Stimulated activated CD8-positive, alpha-beta memory T cell treated with anti-CD3 and anti-CD28 coated beads, Interleukin-12 subunit alpha, Interleukin-12 subunit beta, amount 100 ng/mL, for 24 hours (primary cell): ENCODE data around the gene FHIT.
"Not testable (repeated sequence)": the region's sequence is repeated elsewhere in the genome, so short reads cannot be mapped to it uniquely, and the experiment has no call there.

Experiments used
- DNase-seq: peaks from one replicate; pipeline ENCODE4 v3.0.0-alpha.2; 2020; ENCODE audit errors: extremely low read depth

Gene FHIT

DNA sequence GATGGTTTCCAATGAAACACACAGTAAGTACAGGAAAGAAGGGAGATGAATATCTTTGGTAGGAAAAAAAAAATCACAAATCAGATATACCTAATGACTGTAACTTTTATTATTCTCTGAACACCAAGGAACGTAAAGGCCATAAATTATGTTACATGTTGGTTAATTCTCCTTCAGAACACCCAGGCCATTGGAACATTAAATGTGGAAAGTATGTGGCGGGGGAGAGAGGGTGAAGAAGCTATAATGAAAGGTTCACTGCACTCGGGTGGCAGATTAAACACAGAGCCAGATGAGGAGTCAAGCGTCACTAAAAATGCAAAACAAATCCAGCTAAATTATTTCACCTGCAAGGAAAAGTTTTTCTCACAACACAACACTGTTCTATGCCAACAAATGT lies 193.8 kb downstream of the FHIT start:
- DNase-seq = no peak

DNA sequence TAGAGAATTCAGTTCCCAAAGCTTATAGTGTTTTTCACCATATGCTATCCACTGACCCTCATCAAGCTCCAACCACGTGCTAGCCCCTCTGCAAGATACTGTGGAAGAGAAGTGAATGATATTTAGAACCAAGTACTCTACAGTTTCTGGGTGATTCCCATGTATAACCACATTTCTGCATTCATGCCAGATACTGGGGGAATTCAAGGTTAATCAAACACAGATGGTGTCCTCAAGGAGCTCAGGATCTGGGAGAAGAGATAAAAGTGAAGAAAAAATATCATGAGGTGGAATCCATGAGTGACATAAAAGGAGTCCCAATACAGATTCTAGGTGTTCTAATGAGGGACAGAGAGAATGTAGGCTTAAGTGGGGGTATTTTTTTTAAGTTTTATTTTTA lies 195.8 kb downstream of the FHIT start:
- no peak for DNase-seq

DNA sequence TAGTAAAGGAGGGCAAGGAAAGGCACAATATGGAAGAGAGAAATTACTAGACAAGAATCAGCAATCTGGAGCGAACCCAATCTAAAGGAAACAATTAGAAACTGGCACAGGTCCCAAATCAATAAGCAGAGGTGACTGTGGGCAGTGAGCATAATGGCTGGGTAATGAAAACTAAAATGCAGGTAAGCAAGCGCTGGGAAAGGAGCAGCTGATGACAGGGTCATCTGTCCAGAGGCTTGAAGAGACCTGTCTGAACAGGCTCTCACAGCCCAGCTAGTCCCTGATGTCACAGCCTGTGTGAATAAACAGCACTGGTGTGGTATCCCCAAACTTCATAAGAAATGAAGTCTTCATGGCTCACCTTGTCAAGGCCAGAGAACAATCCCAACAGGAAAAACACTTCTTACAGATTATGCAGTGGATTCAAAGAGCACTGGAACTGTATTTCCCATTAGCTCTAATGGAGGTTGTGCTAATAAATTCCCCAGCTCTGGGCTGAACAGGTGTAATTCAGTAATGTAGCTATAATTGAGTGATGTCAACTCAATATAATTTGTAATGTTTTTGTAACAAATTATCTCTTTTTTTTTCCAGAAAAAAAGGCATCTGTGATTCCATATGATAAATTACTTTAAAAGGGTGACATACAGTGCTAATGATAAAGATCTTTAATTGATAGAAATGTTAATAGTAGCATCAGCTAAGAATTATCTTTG lies 197.3 kb downstream of the FHIT start:
- no peak for DNase-seq

DNA sequence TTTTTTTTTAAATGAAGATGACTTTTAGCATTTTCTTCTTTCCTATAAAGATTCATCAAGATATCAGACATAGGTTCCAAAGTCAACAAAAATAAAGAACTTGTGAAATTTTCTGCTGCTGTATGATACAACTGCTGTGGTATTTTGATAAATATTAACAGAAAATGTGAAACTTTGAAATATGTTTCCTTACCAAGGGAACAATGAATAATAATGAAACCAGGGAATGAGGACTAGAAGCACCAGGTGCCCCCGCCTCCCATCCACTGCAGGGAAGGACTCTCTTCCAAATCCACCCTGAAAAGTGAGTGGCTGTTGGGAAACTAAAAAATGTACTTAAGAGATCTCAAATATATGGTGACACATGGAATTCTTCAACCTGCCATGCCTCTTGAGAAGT lies 198.4 kb downstream of the FHIT start:
- no peak for DNase-seq

DNA sequence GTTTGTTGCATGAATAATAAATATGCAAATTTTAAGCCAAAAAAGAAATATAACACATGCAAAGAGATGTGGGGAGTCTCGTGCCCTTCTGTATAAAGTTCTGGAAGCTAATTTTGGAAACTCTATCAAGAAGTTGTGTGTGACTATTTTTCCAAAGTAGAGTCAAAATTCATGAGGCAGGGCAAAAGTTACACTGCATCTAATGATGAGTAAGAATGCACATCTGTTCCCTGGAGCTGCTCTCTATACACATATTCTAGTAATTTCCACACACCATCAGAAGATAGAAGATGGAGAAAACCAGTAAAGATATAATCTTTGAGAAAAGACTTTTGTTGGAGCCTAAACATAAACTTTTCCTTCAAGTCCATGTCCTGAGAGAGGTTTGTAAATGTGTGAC lies 199.6 kb downstream of the FHIT start:
- DNase-seq = no peak

DNA sequence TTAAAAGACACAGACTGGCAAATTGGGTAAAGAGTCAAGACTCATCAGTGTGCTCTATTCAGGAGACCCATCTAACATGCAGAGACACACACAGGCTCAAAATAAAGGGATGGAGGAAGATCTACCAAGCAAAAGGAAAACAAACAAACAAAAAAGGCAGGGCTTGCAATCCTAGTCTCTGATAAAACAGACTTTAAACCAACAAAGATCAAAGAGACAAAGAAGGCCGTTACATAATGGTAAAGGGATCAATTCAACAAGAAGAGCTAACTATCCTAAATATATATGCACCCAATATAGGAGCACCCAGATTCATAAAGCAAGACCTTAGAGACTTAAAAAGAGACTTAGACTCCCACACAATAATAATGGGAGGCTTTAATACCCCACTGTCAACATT lies 206.1 kb downstream of the FHIT start:
- DNase-seq = not testable (repeated sequence)

DNA sequence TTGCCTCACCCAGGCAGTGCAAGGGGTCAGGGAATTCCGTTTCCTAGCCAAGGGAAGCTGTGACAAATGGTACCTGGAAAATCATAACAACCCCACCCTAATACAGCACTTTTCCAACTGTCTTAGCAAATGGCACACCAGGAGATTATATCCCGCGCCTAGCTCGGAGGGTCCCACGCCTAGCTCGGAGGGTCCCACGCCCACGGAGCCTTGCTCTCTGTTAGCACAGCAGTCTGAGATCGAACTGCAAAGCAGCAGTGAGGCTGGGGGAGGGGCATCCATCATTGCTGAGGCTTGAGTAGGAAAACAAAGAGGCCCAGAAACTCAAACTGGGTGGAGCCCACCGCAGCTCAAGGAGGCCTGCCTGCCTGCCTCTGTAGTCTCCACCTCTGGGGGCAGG lies 208.1 kb downstream of the FHIT start:
- DNase-seq = no peak

DNA sequence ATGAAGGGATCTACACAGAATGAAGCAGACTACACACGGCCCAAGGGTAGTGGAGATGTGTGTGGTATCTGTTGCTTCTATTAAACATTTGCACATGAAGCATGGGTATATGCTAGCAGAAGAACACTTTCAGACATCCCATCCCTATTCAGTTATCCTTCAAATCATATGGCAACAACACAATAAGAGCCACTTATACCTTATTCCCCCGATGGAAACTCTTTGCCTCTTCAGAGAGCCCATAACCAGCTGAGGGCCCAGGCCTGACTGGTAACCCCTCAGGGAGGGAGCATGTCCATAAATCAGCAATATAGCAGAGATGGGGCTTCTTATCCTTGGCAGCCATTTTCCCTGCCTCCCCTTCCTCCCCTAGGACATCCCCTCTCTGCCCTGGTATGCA lies 210.6 kb downstream of the FHIT start:
- DNase-seq = no peak

DNA sequence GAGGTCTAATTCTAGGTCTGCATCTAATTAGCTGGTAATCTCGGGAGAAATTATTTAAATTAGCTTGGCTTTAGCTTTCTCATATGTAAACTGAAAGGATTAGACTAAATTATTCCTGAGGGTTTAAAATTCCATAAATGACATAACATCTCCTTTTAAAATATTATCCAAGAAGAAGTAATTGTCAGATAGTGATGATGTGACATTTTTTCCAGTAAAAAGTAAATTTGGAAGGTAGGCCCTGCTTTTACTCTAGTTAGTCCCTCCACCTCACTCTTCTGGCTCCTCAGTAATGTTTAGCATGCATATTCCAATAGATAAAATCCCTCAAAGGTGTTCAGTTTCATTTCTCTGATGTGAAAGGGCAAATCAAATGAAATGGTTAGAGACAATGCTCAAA lies 215.7 kb downstream of the FHIT start:
- DNase-seq = no peak

DNA sequence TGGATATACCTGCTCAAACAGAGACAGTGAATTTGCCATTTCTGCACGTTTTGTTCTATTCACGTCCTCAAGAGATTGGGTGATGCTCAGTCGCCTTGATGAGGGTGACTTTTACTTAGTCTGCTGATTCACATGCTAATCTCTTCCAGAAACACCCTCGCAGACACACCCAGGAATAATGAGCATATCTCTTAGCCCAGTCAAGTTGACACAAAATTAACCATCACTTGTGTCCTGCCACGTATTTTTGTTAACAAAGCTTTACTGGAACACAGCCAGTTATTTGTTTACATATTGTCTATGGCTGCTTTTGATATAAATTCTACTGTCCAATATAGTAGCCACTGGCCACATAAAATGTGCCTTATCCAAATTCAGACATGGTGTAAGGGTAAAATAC lies 218.3 kb downstream of the FHIT start:
- no peak for DNase-seq

DNA sequence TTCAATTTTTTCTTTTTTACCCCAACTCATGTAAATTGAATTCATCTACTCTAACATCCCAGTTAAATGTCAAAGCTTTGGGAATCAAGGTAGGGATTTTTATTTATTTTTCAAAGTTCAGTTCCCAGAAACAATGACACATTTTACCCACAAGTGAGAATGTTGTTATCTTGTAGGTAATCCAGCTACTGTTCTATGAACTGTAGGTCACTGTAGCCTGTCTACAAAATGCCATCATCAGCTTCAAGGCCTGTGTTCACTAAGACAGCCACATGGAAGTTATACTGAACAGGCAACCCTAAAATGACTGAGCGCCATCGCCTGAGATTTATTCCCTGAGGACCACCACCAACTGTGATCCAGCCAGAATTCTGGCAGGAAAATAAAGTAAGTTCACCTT lies 219.7 kb downstream of the FHIT start:
- no peak for DNase-seq

DNA sequence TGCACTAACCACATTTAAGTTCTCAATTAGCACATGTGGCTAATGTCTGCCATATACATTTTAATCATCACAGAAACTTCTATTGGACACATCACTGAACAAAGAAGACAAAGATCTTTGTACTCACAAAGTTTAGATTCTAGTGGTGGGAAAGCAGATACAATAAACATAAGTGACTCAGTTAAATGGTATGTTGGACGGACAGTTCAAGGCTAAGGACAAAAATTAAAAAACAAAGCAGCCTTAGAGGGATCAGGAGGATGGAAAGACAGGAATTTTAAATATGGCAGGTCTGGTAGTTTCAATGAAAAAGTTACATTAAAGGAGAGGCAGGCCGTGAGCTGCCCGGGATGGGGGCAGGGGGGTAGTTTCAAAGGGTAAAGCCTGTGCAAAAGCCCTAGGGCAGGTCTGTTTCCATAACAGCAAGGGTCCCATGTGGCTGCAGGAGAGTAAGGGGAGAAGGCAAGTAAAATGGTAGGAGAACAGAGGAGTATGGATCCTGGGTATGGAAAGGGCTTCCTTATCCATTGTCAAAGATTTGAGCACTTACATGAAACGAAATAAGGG lies 220.7 kb downstream of the FHIT start:
- no peak for DNase-seq

DNA sequence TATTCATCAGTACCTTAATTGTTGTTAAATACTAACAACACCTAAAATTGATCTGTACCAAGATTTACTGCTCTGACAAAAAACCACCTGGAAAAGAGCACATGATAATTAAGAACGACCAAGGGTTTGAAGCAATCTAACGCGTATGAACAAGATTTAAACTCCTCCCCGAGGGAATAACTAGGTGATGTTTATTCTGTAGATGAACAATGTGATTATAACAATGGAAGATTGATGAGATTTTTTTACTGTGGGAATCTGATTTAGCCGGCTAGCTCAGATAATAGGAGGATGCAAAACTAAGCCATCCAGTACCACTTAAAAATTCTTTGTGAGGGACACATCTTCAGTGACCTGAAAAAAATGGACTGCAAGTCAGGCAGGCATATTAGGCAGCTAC lies 222.1 kb downstream of the FHIT start:
- DNase-seq = no peak

DNA sequence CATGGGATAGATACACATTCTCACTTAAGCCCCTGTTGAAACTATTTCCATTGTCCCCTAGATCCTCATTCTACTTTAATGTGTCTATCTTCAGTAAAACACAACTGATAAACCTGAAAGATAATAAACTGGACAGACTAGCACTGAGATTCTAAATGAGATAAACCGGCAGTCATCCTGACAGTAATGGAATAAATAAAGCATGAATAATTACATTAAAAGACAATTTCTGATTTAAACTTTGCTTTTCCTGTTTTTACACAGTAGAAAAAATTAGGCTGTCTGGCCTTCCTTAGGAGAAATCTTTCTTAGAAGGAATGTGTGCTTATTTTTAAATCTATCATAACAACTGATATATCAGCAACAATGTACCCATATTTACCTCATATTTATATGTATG lies 232.4 kb downstream of the FHIT start:
- DNase-seq = no peak

DNA sequence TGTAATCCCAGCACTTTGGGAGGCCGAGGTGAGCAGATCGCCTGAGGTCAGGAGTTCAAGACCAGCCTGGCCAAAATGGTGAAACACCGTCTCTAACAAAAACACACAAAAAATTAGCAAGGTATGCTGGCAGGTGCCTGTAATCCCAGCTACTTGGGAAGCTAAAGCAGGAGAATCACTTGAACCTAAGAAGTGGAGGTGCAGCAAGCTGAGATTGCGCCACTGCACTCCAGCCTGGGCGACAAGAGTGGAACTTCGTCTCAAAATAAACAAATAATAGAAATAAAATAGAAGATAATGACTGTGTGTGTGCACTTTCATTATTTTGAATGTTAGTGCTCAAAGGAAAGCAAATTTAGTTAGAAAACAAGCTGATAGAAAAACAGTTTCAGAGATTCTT lies 234.2 kb downstream of the FHIT start:
- not testable (repeated sequence) for DNase-seq

DNA sequence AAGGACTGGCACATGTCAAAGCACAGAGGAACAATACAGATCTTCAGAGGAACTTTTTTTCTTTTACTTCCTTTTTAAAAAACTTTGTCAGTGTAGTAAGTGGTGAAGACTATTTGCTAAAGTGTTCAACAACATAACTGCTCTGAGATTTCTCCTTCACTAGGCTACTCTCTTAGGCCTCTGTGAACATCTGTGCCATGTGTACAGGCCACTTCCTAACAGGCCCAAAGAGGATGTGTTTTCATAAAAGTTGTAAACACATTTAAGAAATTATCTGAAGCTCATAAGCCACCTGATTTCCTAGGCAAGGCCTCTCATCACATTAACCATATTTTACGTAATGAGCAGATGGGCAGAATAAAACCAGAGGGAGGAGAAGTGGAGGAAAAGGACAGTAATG lies 235.4 kb downstream of the FHIT start:
- no peak for DNase-seq

DNA sequence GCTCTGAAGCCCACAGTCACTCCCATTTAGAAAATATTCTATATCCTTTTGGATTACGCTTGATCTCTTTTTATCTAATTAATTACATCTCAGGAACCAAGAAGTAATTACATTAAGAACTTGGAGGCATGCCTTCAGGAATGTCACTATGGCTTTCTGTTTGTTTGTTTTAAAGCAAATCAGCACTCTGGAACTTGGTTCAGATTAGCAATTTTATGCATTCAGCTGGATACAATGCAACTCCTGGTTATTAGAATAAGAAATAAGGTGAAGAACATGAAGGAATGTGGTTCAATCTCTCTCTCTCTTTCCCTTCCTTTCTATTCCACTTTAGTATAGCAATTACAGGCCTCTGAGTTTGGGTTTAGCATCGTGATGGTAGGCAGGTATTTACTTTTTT lies 235.8 kb downstream of the FHIT start:
- DNase-seq = no peak

DNA sequence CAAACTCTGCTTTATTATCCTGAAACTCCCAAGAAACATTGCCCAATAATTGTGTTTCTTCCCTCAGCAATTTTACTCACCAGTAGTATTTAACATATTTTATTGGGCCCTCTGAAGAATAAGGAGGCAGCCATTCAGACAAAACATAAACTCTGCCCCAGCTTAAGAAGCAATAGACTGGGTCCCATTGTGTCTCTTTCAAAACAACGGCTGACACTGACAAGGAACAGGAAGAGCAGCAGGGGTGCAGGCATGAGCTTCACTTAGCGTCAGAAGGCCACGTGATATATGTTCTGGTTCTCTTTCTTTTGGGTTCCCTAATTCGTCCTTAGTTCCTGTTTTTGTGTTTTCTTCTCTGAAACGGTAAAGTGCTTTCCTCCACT lies 242.3 kb downstream of the FHIT start:
- DNase-seq = no peak

DNA sequence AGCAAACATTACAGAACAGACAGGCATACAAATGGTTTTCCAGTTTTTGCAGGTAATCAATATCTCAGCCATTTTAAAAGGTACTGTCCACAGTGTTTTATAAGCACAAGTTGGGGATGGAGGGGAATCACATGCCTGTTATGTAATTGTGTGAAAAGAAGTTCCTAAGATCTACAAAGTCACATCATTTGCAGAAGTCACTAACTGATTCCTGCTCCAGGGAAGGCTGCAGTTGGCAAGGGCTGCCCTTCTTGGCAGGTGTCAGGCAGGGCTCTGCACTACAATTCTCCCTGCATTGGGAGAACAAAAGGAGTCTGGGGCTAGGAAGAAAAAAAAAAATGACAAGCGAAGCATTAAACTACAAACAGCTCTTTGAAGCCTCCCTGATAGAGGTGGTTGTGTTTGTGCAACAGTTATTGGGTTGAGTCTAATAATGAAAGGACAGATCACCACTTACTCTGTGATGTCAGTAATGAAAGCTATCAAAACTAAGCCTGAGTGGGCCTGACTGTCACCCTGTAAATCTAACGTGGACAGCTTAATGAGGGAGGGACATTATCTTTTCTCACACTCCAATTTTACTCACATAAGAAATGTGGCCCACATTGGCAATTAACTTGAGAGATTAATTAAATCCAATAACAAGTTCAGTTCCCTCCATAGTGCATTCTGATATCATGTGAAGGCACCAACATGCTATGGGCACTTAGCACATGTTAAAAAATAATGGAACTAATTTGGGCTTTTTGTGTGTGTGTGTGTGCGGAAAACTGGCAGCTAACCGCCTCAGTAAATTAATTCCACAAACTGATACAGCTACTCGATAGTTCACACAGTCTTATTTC lies 242.9 kb downstream of the FHIT start:
- no peak for DNase-seq

DNA sequence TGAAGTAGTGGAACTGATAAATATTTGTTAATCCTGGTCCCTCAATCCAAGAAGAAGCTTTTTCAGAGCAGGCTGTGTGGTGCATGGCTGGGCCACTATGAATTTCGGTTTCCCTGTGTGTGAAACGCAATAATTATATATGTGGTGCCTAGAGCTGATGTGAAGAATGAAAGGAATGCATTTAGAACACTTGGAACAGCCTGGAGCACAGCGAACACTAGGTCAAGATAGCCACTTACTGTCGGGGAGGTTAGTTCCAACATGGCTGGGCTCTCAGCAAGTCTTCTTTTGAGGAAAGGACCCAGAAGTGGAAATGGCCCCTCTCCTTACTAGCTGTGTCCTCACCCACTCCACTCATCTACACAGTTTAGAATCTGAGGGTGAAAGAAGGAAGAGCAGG lies 245.7 kb downstream of the FHIT start:
- DNase-seq = no peak

DNA sequence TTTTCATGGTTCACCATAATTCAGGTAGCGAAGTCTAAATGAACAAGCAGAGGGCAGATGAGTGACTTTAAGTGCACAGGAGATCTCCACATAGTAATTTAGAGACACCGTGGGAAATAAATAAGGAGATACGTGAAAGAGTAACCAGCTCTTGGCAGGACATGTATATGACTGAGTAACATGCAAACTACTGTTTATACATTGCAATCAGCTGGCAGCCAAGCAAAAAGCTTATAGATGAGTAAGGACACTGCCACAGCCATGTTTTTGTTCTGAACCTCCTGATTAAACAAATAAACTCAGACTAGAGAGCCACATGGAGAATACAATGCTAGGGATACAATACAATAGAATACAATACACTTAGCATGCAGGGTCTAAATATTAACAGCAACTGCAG lies 252.4 kb downstream of the FHIT start:
- DNase-seq = no peak

DNA sequence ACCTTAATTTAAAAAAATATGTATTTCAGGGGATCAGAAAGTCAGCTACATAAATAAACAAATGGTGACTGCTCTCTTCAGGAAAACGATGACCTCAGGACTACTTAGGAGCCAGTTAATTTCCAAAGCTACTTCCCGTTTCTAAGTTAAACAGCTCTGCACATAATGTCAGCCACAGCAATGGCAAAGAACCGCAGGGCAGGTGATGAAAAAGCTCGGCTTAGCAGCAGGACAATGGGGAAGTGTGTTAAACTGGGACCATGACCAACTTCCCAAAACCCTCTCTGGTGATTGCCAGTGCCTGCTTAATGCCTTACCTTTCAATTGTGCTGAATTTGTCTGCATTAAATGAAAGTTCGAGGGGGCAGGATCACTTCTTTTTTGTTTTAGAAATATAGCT lies 258.9 kb downstream of the FHIT start:
- DNase-seq = no peak

DNA sequence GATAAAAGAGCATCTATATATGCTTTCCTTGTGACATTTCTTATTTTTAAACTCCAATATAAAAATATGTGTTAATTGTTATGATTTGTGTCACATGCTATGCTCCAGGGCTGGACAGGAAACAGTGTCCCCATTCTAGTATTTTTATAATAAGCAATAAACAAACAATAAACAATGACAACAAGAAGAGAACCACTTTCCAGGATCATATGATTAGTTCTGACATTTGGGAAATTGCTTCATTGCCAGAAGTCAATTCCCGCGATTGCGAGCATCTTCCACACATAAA lies 260.9 kb downstream of the FHIT start:
- no peak for DNase-seq
